B cell (primary cell): Measurements from ENCODE around the gene HIVEP1. TPM values are rescaled to one million over a fixed set of nuclear protein-coding genes. Genes with fewer than 3 reads are reported as not detected.

Source experiments
- ATAC-seq: fragments of 200-7000 bp; cut with Tn5 transposase; one replicate; pipeline ENCODE4 v1.10.0; 2021; ENCODE audit warnings: low read depth, mild to moderate bottlenecking, moderate number of reproducible peaks, moderate library complexity
- CTCF ChIA-PET: fragments of 350-600 bp; sonication (Branson Sonifier 250); formaldehyde crosslinking; loops from one replicate; lab custom pipeline; 2021; ENCODE audit warnings: antibody characterized with exemption, inconsistent platforms; lab: Charles Lee
- POLR2A ChIA-PET: fragments of 350-600 bp; sonication (Branson Sonifier 250); formaldehyde crosslinking; loops from one replicate; lab custom pipeline; 2021; ENCODE audit warnings: antibody characterized with exemption; lab: Charles Lee
- DNase-seq: peaks from one replicate; pipeline ENCODE4 v3.0.0; 2013
- H2AFZ ChIP-seq: 2 replicates; pipeline ENCODE4 v1.6.1; 2012; ENCODE audit warnings: mild to moderate bottlenecking, low read depth, low read length; ENCODE audit not compliant: insufficient read depth, poor library complexity, severe bottlenecking
- H3K27ac ChIP-seq, 2 donors: 1 replicate in 1 of 2; 2 replicates in 1 of 2; pipeline ENCODE4 v1.5.1; 2012 to 2013; ENCODE audit warnings: low read length in 2 of 2, mild to moderate bottlenecking in 2 of 2, moderate library complexity in 1 of 2
- H3K27me3 ChIP-seq, 4 experiments: fragments of 200-600 bp in 1 of 4; sonication (generic) in 1 of 4; replicated peaks in 1 of 4; 1 replicate in 2 of 4; 2 replicates in 2 of 4; pipeline versions ENCODE4 v1.6.1 to v1.7.0; 2013 to 2016; ENCODE audit warnings: low read length in 3 of 4, mild to moderate bottlenecking in 2 of 4, mixed read lengths in 1 of 4, moderate library complexity in 1 of 4; ENCODE audit not compliant: insufficient read depth in 4 of 4, control insufficient read depth in 3 of 4; ENCODE audit errors: control extremely low read depth in 1 of 4
- H3K36me3 ChIP-seq, 2 experiments: replicated peaks in 1 of 2; 1 replicate in 1 of 2; 2 replicates in 1 of 2; pipeline versions ENCODE4 v1.6.1 to v1.7.1; 2013; ENCODE audit warnings: low read length in 1 of 2; ENCODE audit not compliant: insufficient read depth in 2 of 2, control insufficient read depth in 1 of 2; ENCODE audit errors: control extremely low read depth in 1 of 2, extremely low read depth in 1 of 2
- H3K4me1 ChIP-seq, 2 donors: fragments of 200-600 bp in 1 of 2; sonication (generic) in 1 of 2; 1 replicate in 1 of 2; 2 replicates in 1 of 2; pipeline versions ENCODE4 v1.5.1 to v1.6.1; 2013 to 2017; ENCODE audit warnings: low read length in 2 of 2; ENCODE audit not compliant: control insufficient read depth in 2 of 2, insufficient read depth in 2 of 2
- H3K4me2 ChIP-seq: replicated peaks from 2 replicates; pipeline ENCODE3; 2012; ENCODE audit warnings: mild to moderate bottlenecking, low read depth, low read length; ENCODE audit not compliant: poor library complexity, severe bottlenecking
- H3K4me3 ChIP-seq, 5 experiments: fragments of 200-600 bp in 1 of 5; sonication (generic) in 1 of 5; 1 replicate in 3 of 5; 2 replicates in 2 of 5; pipeline versions ENCODE4 v1.5.1 to v1.7.0; 2011 to 2016; ENCODE audit warnings: low read length in 4 of 5, mild to moderate bottlenecking in 4 of 5, low read depth in 2 of 5, control low read depth in 1 of 5, moderate library complexity in 1 of 5; ENCODE audit not compliant: insufficient read depth in 1 of 5; ENCODE audit errors: control extremely low read depth in 1 of 5, extremely low read depth in 1 of 5
- H3K79me2 ChIP-seq: fragments of 200-600 bp; sonication (generic); one replicate; pipeline ENCODE4 v1.6.0; 2016; ENCODE audit warnings: low read length; ENCODE audit not compliant: control insufficient read depth, insufficient read depth
- H3K9ac ChIP-seq: fragments of 200-600 bp; sonication (generic); 2 replicates; pipeline ENCODE4 v1.6.1; 2017; ENCODE audit warnings: mild to moderate bottlenecking, low read length, moderate library complexity
- H3K9me3 ChIP-seq, 3 donors: one replicate each; pipeline versions ENCODE4 v1.6.1 to v1.7.1; 2013; ENCODE audit warnings: low read length in 2 of 3; ENCODE audit not compliant: control insufficient read depth in 2 of 3, insufficient read depth in 1 of 3; ENCODE audit errors: control extremely low read depth in 1 of 3
- H4K20me1 ChIP-seq: 2 replicates; pipeline ENCODE4 v1.6.0; 2012; ENCODE audit warnings: mild to moderate bottlenecking, low read length; ENCODE audit not compliant: insufficient read depth, control insufficient read depth, poor library complexity, severe bottlenecking
- H3K27ac Mint-ChIP-seq: one replicate; pipeline ENCODE4 v1.8.0; 2021; ENCODE audit warnings: mixed read lengths
- H3K27me3 Mint-ChIP-seq: one replicate; pipeline ENCODE4 v1.8.0; 2021; ENCODE audit warnings: mixed read lengths
- H3K4me1 Mint-ChIP-seq: one replicate; pipeline ENCODE4 v1.8.0; 2021; ENCODE audit warnings: mixed read lengths
- H3K4me3 Mint-ChIP-seq: one replicate; pipeline ENCODE4 v1.8.0; 2021; ENCODE audit warnings: mixed read lengths
- H3K9me3 Mint-ChIP-seq: one replicate; pipeline ENCODE4 v1.8.0; 2022; ENCODE audit warnings: mixed read lengths; ENCODE audit not compliant: insufficient read depth
- CTCF ChIP-seq: fragments of 200-600 bp; IDR thresholded peaks from one replicate; pipeline ENCODE4 v1.8.0; 2022; ENCODE audit warnings: antibody characterized with exemption, mild to moderate bottlenecking
- EZH2 ChIP-seq: IDR thresholded peaks from 2 replicates; pipeline ENCODE4 v1.6.1; 2012; ENCODE audit warnings: borderline replicate concordance, low read depth, mild to moderate bottlenecking, moderate library complexity, low read length; ENCODE audit not compliant: insufficient read depth, poor library complexity, severe bottlenecking
- WGBS: methylation state at CpG from one replicate; pipeline ENCODE4 v1.1.5; 2013; ENCODE audit warnings: missing lambda C conversion rate; ENCODE audit not compliant: insufficient coverage; 5-methylcytosine and 5-hydroxymethylcytosine counted together
- intact Hi-C: fragments of 100-400 bp; cut with micrococcal nuclease; formaldehyde crosslinking; loops from one replicate; pipeline ENCODE4 v1.10.0; 2022
- polyA plus RNA-seq: library from polyadenylated mRNA; depleted of rRNA; stranded (reverse); fragments of >200 nt; gene quantifications from 2 replicates; pipeline ENCODE4 v1.2.3, GENCODE V29; 2012
- total RNA-seq, 2 donors: library from RNA; stranded (reverse); fragments of 120-200 nt in 1 of 2; gene quantifications; 1 replicate in 1 of 2; 2 replicates in 1 of 2; pipeline versions ENCODE4 v1.2.3 to v1.2.4, GENCODE V29; 2013 to 2022

HIVEP1 gene
- total and polyA plus RNA-seq, 2 donors (not counting 1 experiment from before 2014, with no cell fraction given): 11.3 to 96.5 TPM

DNA sequence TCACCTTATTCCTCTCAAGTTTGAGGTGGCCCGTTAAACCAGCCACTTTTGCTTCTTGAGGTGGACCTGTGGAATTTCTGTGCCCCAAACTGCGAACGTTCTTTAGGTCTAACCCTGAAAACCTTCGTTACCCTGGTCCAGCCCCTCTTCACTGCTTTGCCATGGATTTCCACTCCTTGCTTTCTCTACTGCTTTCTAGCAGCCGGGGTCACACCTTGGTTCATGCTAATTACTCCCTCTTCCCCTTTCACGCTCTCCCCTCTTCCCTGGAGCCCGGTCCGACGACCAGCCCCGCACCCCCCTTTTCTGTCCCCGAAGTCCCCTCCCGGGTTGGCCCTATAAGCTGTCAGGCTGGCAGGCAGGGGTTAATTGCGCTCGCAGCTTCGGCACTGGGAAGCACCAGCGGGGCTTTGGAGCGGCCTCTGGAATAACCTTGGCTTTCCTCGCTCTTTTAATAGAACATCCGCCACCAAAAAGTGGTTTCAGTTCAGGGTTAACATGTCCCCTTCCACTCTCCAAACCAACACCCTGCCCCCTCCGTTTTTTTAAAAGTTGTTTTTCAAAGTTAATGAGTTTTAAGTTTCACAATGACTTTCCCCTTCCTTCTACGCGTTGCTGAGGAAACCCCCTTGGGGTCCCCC is 1.4 kb upstream of the HIVEP1 start:
- Histone ChIP-seq H2AFZ (peak overlapping the region; percentile 78), H3K4me3 (peak overlapping the region; percentile 70 to 100 (median 94)), H3K27me3 (no peaks in the 10 kb centered on the region), H4K20me1 (no peaks in the 10 kb centered on the region), H3K9ac (peak overlapping the region; percentile 99), H3K4me2 (peak overlapping the region; percentile 97), H3K27ac (peak overlapping the region; percentile 96 to 99), H3K9me3 (no peaks in the 10 kb centered on the region), H3K4me1 (peaks cover 23 to 24% of the 10 kb centered on the region in 2 donors), H3K79me2 (peaks cover 35% of the 10 kb centered on the region), H3K36me3 (peaks cover 0 to 2% of the 10 kb centered on the region in 2 experiments)
- peak overlapping the region; percentile 84 for H3K4me3 Mint-ChIP-seq
- CTCF ChIA-PET: interaction anchor here (0.7 to 1.9 kb wide), 3 partner anchors 14 to 188 kb away, joined by 4 to 5 read pairs (median 4); no protein-coding TSS in a partner anchor
- TF ChIP-seq EZH2: no peak
- no peak for TF ChIP-seq CTCF
- POLR2A ChIA-PET: interaction anchor here (0.7 to 1.7 kb wide), 4 partner anchors 34 to 55 kb away, joined by 3 to 7 read pairs (median 3); no protein-coding TSS in a partner anchor
- DNase-seq (no peak), ATAC-seq (no peak)
- WGBS: 2% methylated on average over 17 of the region's 22 CpGs
- no peaks in the 10 kb centered on the region for H3K27me3 Mint-ChIP-seq
- H3K4me1 Mint-ChIP-seq: peaks cover 43% of the 10 kb centered on the region
- H3K9me3 Mint-ChIP-seq: no peaks in the 10 kb centered on the region
- H3K27ac Mint-ChIP-seq: peak overlapping the region; percentile 93
- intact Hi-C loops: loop anchor here (5.0 kb wide), 2 partner anchors 188 to 918 kb away; partner anchors contain the start of gene SMIM13
